Ecto neural progenitor cell (in vitro differentiated cells): Measurements from ENCODE around the gene GPD1L.
"Not testable (repeated sequence)": the region's sequence is repeated elsewhere in the genome, so short reads cannot be mapped to it uniquely, and the experiment has no call there.

Experiments
- DNase-seq: peaks from one replicate; pipeline ENCODE4 v3.0.0-alpha.2; 2018; ENCODE audit warnings: low spot score

GPD1L gene

GRCh38 chr3:32105291-32106131 lies 909 bp upstream of the GPD1L start:
- no peak for DNase-seq

GRCh38 chr3:32106929-32107362 lies 526 bp downstream of the GPD1L start:
- DNase-seq: no peak

DNA sequence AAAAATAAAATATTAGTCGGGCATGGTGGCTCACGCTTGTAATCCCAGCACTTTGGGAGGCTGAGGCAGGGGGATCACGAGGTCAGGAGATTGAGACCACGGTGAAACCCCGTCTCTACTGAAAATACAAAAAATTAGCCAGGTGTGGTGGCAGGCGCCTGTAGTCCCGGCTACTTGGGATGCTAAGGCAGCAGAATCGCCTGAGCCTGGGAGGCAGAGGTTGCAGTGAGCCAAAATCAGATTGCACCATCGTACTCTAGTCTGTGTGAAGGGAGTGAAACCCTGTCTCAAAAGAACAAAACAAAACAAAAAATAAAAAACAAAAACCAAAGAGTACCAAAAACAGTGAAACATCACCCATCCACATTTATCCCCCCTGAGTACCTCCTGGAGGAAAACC lies 1.8 kb downstream of the GPD1L start:
- not testable (repeated sequence) for DNase-seq

DNA sequence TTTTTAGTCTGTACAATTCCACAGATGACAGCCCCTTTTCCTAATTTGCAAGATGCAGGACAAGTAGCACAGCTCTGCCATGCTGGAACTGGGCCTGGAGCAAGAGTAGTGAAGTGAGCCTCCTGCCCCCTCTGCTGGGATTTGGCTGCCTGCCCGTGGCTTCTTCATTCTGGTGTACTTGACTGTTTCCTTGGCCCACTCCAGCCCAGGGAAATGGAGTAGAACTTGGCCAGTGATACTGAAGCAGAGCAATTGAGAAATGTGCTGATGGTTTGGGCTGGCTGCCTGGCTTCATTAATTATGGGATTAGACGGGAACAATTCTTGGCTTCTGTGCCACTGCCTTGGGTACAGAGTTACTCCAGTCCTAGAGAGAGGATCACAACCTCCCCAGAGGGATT lies 2.8 kb downstream of the GPD1L start:
- no peak for DNase-seq

GRCh38 chr3:32110233-32110760 lies 3.9 kb downstream of the GPD1L start:
- DNase-seq: no peak

GRCh38 chr3:32111560-32111959 lies 5.1 kb downstream of the GPD1L start:
- no peak for DNase-seq

DNA sequence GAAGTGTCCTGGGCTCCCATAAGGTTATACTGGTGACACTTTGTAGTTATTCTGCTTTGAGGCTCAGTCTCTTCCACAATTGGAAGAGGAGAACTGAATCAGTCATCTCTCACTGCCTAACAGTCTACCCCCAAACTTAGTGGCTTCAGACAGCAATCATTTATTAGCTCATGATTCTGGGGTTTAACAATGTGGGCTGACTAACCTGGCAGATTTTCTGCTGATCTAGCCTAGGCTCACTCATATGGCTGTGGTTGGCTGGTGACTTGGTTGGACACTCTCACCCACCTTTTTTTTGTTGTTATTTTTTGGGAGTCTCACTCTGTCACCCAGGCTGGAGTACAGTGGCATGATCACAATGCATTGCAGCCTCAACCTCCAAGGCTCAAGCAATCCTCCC lies 7.1 kb downstream of the GPD1L start:
- DNase-seq: no peak

DNA sequence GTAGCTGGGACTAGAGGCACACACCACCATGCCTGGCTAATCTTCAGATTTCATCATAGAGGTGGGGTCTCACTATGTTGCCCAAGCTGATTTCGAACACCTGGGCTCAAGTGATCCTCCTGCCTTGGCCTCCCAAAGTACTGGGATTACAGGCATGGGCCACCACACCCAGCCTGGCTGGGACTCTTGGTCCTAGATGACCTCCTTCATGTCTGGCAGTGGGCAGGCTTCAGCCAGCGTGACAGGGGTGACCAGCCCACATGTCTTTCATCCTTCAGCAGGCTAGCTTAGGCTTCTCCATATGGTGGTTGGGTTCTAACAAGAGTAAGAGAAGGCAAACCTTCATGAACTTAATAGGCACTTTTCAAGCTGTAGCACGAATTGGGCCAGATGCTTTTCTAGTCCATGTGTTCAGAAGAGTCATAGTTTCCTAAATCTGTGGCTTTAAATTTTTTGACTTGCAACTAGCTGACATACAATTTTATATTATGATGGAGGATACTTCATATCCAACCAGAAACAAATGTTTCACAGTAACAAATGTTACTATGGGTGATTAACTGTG lies 7.6 kb downstream of the GPD1L start:
- DNase-seq: no peak

- DNase-seq: not testable (repeated sequence)
Measured at GRCh38 chr3:32114546-32115386, 8.3 kb downstream of the GPD1L start.

- DNase-seq: no peak
Measured at GRCh38 chr3:32117320-32117719, 10.9 kb downstream of the GPD1L start.

GRCh38 chr3:32118215-32118614 lies 11.8 kb downstream of the GPD1L start:
- DNase-seq: no peak

GRCh38 chr3:32120471-32120870 lies 14.1 kb downstream of the GPD1L start:
- DNase-seq: no peak

DNA sequence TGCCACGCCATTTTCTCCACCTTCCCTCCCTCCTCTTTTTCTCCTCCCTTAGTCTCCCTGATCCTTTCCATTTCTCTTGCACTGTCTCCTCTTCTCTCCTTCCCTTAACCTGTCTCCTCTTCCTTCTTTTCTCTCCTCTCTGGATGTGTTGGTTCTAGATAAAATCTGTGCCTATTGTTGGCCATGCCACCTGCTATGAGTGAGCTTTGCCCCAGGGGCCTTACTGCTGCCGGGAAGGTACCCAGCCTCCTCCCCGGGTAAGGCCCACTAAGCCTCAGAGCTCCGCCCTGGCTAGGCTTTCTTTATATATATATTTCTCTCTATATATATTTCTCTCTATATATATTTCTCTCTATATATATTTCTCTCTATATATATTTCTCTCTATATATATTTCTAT lies 14.7 kb downstream of the GPD1L start:
- no peak for DNase-seq

GRCh38 chr3:32123620-32124019 lies 17.2 kb downstream of the GPD1L start:
- DNase-seq: no peak

- no peak for DNase-seq
Measured at GRCh38 chr3:32125012-32125411, 18.6 kb downstream of the GPD1L start.

- no peak for DNase-seq
Measured at GRCh38 chr3:32126305-32127015, 20.0 kb downstream of the GPD1L start.

DNA sequence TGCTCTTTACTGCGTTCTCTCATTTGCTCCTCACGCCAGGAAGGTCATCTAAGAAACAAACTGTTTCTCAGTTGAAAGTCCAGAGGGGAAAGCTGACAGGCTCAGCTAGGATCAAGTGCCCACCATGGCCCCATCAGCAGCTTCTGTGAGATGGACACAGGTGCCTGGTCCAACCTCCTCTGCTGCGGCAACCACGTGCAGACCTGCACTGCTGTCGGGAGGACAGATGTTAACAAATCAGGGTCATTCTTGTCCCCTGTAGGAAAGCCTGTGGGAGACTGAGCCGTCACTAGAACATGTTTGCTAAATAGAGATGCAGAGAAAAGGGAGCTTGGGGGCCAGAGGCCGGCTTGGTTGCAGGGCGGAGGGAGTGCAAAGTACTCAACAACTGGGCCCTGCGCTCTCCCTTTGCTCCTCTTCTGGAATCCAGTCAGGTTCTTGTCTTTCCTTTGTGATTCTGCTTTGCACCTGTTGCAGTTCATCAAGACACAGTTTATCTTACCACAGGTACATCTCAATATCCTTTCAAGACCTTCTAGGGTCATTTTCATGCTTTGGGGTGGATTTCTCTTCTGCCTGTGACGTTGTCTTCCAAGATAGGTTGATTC lies 20.9 kb downstream of the GPD1L start:
- DNase-seq: no peak

DNA sequence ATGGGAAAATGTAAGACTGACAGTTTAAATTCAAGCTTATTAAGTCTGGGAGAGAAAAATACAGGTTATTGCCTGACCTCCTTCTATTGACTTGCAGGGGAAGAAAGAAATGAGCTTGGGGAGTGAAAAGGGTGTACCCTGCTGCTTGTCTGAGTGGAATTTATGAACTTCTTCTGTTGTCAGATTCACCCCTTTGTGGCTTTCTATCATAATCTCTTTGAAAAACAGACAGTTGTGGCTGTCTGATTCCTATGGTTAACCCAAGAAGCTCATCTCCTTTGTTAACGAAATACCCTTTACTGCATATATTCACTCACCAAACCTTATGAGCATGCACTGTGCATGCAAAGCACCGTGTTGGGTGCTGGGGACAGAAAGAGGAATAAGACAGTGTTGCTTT lies 22.5 kb downstream of the GPD1L start:
- no peak for DNase-seq

- no peak for DNase-seq
Measured at GRCh38 chr3:32129832-32130231, 23.4 kb downstream of the GPD1L start.

- no peak for DNase-seq
Measured at GRCh38 chr3:32132121-32132520, 25.7 kb downstream of the GPD1L start.

- DNase-seq: no peak
Measured at GRCh38 chr3:32132706-32133105, 26.3 kb downstream of the GPD1L start.

GRCh38 chr3:32136703-32137102 lies 30.3 kb downstream of the GPD1L start:
- DNase-seq: no peak
